GM12878 (cell line): ENCODE data around the gene TNFAIP8L2. TPM values are rescaled to one million over a fixed set of nuclear protein-coding genes. Genes with fewer than 3 reads are reported as not detected.

Experiments used
- ATAC-seq: fragments of 200-7000 bp; cut with Tn5 transposase; 3 replicates; pipeline ENCODE4 v1.9.1; 2020; ENCODE audit warnings: mild to moderate bottlenecking, moderate library complexity
- BruUV-seq: library from RNA; stranded (reverse); fragments of 400-500 nt; replicated peaks from 2 replicates; lab custom pipeline; 2021; lab: Mats Ljungman, UMichigan
- CTCF ChIA-PET: fragments of 300-600 bp; sonication (Branson Sonifier 250); formaldehyde crosslinking; extraction: SDS; loops from one replicate; lab custom pipeline; 2021; ENCODE audit warnings: inconsistent platforms; lab: Yijun Ruan, JAX
- POLR2A ChIA-PET: fragments of 350-600 bp; formaldehyde crosslinking; extraction: SDS; loops from one replicate; lab custom pipeline; 2021; ENCODE audit warnings: inconsistent platforms; lab: Charles Lee
- RAD21 ChIA-PET: fragments of 300-600 bp; sonication (Branson Sonifier 250); formaldehyde crosslinking; loops from one replicate; lab custom pipeline; 2023; ENCODE audit warnings: antibody characterized with exemption; ENCODE audit not compliant: unreplicated experiment; lab: Charles Lee
- SMC1A ChIA-PET: fragments of 300-600 bp; sonication (Branson Sonifier 250); formaldehyde crosslinking; loops from one replicate; lab custom pipeline; 2023; ENCODE audit not compliant: unreplicated experiment, uncharacterized antibody; lab: Charles Lee
- DNase-seq: peaks from one replicate; pipeline ENCODE4 v3.0.0-alpha.2; 2011; ENCODE audit warnings: low read depth, low spot score
- FAIRE-seq: peaks from 3 replicates; lab custom pipeline; 2011; peaks lifted over from hg19 to GRCh38; lab: Jason Lieb, UNC
- H2AFZ ChIP-seq: 2 replicates; pipeline ENCODE4 v1.6.0; 2011; ENCODE audit warnings: low read depth, low read length, control low read depth; ENCODE audit not compliant: control insufficient read depth
- H3K27ac ChIP-seq: 2 replicates; pipeline ENCODE4 v1.5.1; 2011; ENCODE audit warnings: control low read depth; ENCODE audit not compliant: control insufficient read depth, insufficient read depth
- H3K27me3 ChIP-seq, 2 experiments: replicated peaks in 1 of 2; 2 replicates each; pipeline versions ENCODE4 v1.6.0 to v1.6.1; 2011; ENCODE audit warnings: low read length in 1 of 2; ENCODE audit not compliant: control insufficient read depth in 2 of 2, insufficient read depth in 2 of 2
- H3K36me3 ChIP-seq, 2 experiments: 2 replicates each; pipeline ENCODE4 v1.5.1; 2011; ENCODE audit warnings: low read length in 1 of 2; ENCODE audit not compliant: control insufficient read depth in 2 of 2, insufficient read depth in 2 of 2
- H3K4me1 ChIP-seq: 2 replicates; pipeline ENCODE4 v1.6.1; 2011; ENCODE audit warnings: mild to moderate bottlenecking, low read length, moderate library complexity, mixed read lengths; ENCODE audit not compliant: control insufficient read depth, insufficient read depth
- H3K4me2 ChIP-seq: 2 replicates; pipeline ENCODE4 v1.6.0; 2011; ENCODE audit warnings: control low read depth; ENCODE audit not compliant: control insufficient read depth, insufficient read depth
- H3K4me3 ChIP-seq: fragments of 200-600 bp; sonication (generic); 2 replicates; pipeline ENCODE4 v1.5.1; 2016
- H3K79me2 ChIP-seq: 2 replicates; pipeline ENCODE4 v1.6.0; 2011; ENCODE audit warnings: low read length; ENCODE audit not compliant: control insufficient read depth, insufficient read depth
- H3K9ac ChIP-seq: 2 replicates; pipeline ENCODE4 v1.8.0; 2011; ENCODE audit warnings: low read length, control low read depth, mixed read lengths; ENCODE audit not compliant: control insufficient read depth, insufficient read depth
- H3K9me3 ChIP-seq: replicated peaks from 3 replicates; pipeline ENCODE4 v1.5.1; 2011; ENCODE audit warnings: mild to moderate bottlenecking, low read length; ENCODE audit not compliant: control insufficient read depth, insufficient read depth
- H4K20me1 ChIP-seq: 2 replicates; pipeline ENCODE4 v1.6.0; 2011; ENCODE audit not compliant: control insufficient read depth, insufficient read depth
- CBFB ChIP-seq: IDR thresholded peaks from 2 replicates; pipeline ENCODE4 v1.6.1; 2016; ENCODE audit warnings: antibody characterized with exemption, low read depth
- DPF2 ChIP-seq: fragments of 450-650 bp; IDR thresholded peaks from 2 replicates; pipeline ENCODE4 v1.6.1; 2017; ENCODE audit warnings: mild to moderate bottlenecking
- EED ChIP-seq: sonication (generic); IDR thresholded peaks from 2 replicates; pipeline ENCODE4 v1.6.1; 2016; ENCODE audit warnings: antibody characterized with exemption, low read depth
- ETV6 ChIP-seq, 2 experiments: fragments of 450-650 bp in 1 of 2; IDR thresholded peaks in 1 of 2; conservative IDR thresholded peaks in 1 of 2; 2 replicates each; pipeline ENCODE4 v1.6.1; 2014; ENCODE audit warnings: antibody characterized with exemption in 1 of 2, borderline replicate concordance in 1 of 2, low read depth in 1 of 2, mild to moderate bottlenecking in 1 of 2, moderate library complexity in 1 of 2
- GATAD2B ChIP-seq: fragments of 450-650 bp; conservative IDR thresholded peaks from 2 replicates; pipeline ENCODE4 v1.6.1; 2017; ENCODE audit warnings: low read depth, mild to moderate bottlenecking, moderate library complexity
- IKZF1 ChIP-seq: fragments of 450-650 bp; conservative IDR thresholded peaks from 2 replicates; pipeline ENCODE4 v1.6.1; 2017; ENCODE audit warnings: antibody characterized with exemption, mild to moderate bottlenecking
- IKZF2 ChIP-seq, 2 experiments: fragments of 450-650 bp; IDR thresholded peaks; 2 replicates each; pipeline ENCODE4 v1.6.1; 2017; ENCODE audit warnings: mild to moderate bottlenecking in 2 of 2, moderate library complexity in 2 of 2
- LARP7 ChIP-seq: fragments of 450-650 bp; IDR thresholded peaks from 2 replicates; pipeline ENCODE4 v1.6.1; 2017; ENCODE audit warnings: mild to moderate bottlenecking
- POLR2A ChIP-seq: IDR thresholded peaks from 2 replicates; pipeline ENCODE4 v1.6.1; 2011; ENCODE audit warnings: low read depth, mild to moderate bottlenecking, low read length
- POLR2AphosphoS5 ChIP-seq: IDR thresholded peaks from 2 replicates; pipeline ENCODE4 v1.6.1; 2011; ENCODE audit warnings: mild to moderate bottlenecking, low read length, inconsistent platforms
- RAD51 ChIP-seq: fragments of 450-650 bp; IDR thresholded peaks from 2 replicates; pipeline ENCODE4 v1.6.1; 2016; ENCODE audit warnings: moderate library complexity, mild to moderate bottlenecking, inconsistent platforms
- RBBP5 ChIP-seq: fragments of 200-600 bp; sonication (generic); conservative IDR thresholded peaks from 2 replicates; pipeline ENCODE4 v1.6.1; 2016
- RUNX3 ChIP-seq: IDR thresholded peaks from 2 replicates; pipeline ENCODE4 v1.6.1; 2012; ENCODE audit warnings: low read length, inconsistent platforms
- SP1 ChIP-seq: IDR thresholded peaks from one replicate; pipeline ENCODE4 v1.6.1; 2011; ENCODE audit warnings: low read depth, low read length
- SREBF1 ChIP-seq: IDR thresholded peaks from 2 replicates; pipeline ENCODE4 v1.6.1; 2012; ENCODE audit warnings: mild to moderate bottlenecking, low read length
- YY1 ChIP-seq: IDR thresholded peaks from 2 replicates; pipeline ENCODE4 v1.6.1; 2011; ENCODE audit warnings: low read depth, mild to moderate bottlenecking, low read length
- WGBS: methylation state at CpG from one replicate; pipeline ENCODE4 v1.1.6; 2016; ENCODE audit warnings: low lambda C conversion rate; ENCODE audit not compliant: insufficient replicate concordance, insufficient coverage; ENCODE audit errors: missing lambda C conversion rate; 5-methylcytosine and 5-hydroxymethylcytosine counted together
- in situ Hi-C: fragments of 300-500 bp; cut with MboI; formaldehyde crosslinking; loops from 9 replicates; pipeline ENCODE4 v1.14.3; 2018; ENCODE audit warnings: mixed read lengths
- intact Hi-C: fragments of 100-400 bp; cut with micrococcal nuclease; formaldehyde crosslinking; loops from one replicate; pipeline ENCODE4 v1.14.2; 2022; ENCODE audit not compliant: unreplicated experiment
- polyA plus RNA-seq, 11 experiments: library from polyadenylated mRNA; depleted of rRNA in 4 of 11; unstranded in 6 of 11; stranded (reverse) in 5 of 11; fragments of >200 nt; fragmentation: Nextera tagmentation in 4 of 11; fragmentation: Illumina TruSeq in 1 of 11; extraction: Ambion mirVana in 4 of 11; extraction: Trizol in 1 of 11; gene quantifications; 1 replicate in 1 of 11; 2 replicates in 10 of 11; pipeline versions ENCODE4 v1.2.1 to v1.2.3, GENCODE V29; 2011 to 2016; ENCODE audit warnings: inconsistent platforms in 2 of 11, missing spikeins in 2 of 11, low read depth in 1 of 11
- total RNA-seq, 4 experiments: library from RNA; depleted of rRNA in 3 of 4; stranded (reverse); fragments of >200 nt in 3 of 4; fragmentation: Illumina TruSeq in 1 of 4; extraction: Trizol in 1 of 4; gene quantifications; 2 replicates each; pipeline versions ENCODE4 v1.2.1 to v1.2.3, GENCODE V29; 2013 to 2021
- TF ChIP-seq, protein P1 (sequence below): IDR thresholded peaks from 2 replicates; pipeline ENCODE4 v1.6.1; 2012; ENCODE audit warnings: low read depth, low read length, improper control_type of control experiment
- TF ChIP-seq, protein P2 (sequence below): fragments of 450-650 bp; IDR thresholded peaks from 2 replicates; pipeline ENCODE4 v1.6.1; 2017; ENCODE audit warnings: antibody characterized with exemption, mild to moderate bottlenecking, moderate library complexity
- TF ChIP-seq, protein P3 (sequence below): fragments of 450-650 bp; IDR thresholded peaks from 2 replicates; pipeline ENCODE4 v1.6.1; 2017; ENCODE audit warnings: low read depth, mild to moderate bottlenecking, moderate library complexity

TNFAIP8L2 gene
- total and polyA plus RNA-seq, 10 of the 15 experiments (the other 5 are each of a cell fraction or from before 2014, with no cell fraction given), result 5.4 to 26.3 (median 14.2) TPM

DNA sequence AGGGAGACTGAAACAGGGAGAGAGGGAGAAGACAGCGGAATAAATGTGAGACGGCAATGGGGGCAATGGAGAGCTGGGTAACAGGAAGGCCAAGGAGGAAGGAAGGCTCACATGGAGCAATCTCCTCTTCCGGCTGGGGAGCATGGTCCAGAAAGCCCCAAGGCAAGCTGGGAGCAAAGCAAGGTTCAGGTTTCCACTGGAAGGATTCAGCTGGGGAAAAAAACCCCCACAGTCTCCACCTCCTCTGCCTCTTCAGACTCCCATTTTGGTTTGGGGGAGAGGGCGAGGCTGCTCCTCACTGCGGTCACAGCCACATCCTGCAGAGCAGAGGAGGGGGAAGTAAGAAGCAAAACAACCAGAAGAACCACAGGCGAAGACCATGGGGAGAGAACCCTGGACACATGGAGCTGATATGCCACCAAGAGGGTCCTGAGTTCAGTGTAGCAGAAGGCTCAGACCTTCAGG is 650 bp downstream of the TNFAIP8L2 start:
- WGBS, result 19% methylated on average over 6 of the region's 6 CpGs
- TF ChIP-seq YY1 (peak; percentile 60; the same call in 1 of the 2 replicates), ETV6 (conservative IDR thresholded peaks at IDR 0.05 in 1 of 2, IDR thresholded peaks at IDR 0.05 in 1 of 2; ENCODE audit: borderline replicate concordance in 1 of 2, low read depth in 1 of 2) (peak in 1 of 2 experiments; percentile 45; a peak in 2 of 4 replicates), IKZF2 (IDR thresholded peaks at IDR 0.05) (peak; percentile 76 to 78; a peak in 3 of 4 replicates), POLR2AphosphoS5 (peak; percentile 72; the same call in 1 of the 2 replicates), IKZF1 (peak; percentile 81), EED (peak; percentile 78; the same call in 1 of the 2 replicates), LARP7 (peak; percentile 49; the same call in 1 of the 2 replicates), RUNX3 (peak; percentile 97), CBFB (peak; percentile 86), GATAD2B (0 out of 2 replicates have a peak, but pooled peaks have one; percentile 9), RBBP5 (no peak), SP1 (peak; percentile 3), SREBF1 (no peak), POLR2A (0 out of 2 replicates have a peak, but pooled peaks have one; percentile 35), DPF2 (peak; percentile 60; the same call in 1 of the 2 replicates), RAD51 (no peak)
- TF ChIP-seq, protein P1, sequence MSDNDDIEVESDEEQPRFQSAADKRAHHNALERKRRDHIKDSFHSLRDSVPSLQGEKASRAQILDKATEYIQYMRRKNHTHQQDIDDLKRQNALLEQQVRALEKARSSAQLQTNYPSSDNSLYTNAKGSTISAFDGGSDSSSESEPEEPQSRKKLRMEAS, result no peak
- TF ChIP-seq, protein P2, sequence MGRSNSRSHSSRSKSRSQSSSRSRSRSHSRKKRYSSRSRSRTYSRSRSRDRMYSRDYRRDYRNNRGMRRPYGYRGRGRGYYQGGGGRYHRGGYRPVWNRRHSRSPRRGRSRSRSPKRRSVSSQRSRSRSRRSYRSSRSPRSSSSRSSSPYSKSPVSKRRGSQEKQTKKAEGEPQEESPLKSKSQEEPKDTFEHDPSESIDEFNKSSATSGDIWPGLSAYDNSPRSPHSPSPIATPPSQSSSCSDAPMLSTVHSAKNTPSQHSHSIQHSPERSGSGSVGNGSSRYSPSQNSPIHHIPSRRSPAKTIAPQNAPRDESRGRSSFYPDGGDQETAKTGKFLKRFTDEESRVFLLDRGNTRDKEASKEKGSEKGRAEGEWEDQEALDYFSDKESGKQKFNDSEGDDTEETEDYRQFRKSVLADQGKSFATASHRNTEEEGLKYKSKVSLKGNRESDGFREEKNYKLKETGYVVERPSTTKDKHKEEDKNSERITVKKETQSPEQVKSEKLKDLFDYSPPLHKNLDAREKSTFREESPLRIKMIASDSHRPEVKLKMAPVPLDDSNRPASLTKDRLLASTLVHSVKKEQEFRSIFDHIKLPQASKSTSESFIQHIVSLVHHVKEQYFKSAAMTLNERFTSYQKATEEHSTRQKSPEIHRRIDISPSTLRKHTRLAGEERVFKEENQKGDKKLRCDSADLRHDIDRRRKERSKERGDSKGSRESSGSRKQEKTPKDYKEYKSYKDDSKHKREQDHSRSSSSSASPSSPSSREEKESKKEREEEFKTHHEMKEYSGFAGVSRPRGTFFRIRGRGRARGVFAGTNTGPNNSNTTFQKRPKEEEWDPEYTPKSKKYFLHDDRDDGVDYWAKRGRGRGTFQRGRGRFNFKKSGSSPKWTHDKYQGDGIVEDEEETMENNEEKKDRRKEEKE, result no peak
- TF ChIP-seq, protein P3, sequence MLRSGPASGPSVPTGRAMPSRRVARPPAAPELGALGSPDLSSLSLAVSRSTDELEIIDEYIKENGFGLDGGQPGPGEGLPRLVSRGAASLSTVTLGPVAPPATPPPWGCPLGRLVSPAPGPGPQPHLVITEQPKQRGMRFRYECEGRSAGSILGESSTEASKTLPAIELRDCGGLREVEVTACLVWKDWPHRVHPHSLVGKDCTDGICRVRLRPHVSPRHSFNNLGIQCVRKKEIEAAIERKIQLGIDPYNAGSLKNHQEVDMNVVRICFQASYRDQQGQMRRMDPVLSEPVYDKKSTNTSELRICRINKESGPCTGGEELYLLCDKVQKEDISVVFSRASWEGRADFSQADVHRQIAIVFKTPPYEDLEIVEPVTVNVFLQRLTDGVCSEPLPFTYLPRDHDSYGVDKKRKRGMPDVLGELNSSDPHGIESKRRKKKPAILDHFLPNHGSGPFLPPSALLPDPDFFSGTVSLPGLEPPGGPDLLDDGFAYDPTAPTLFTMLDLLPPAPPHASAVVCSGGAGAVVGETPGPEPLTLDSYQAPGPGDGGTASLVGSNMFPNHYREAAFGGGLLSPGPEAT, result peak; percentile 67

More for the DNA sequence above, 650 bp downstream of the TNFAIP8L2 start:
- POLR2A ChIA-PET, result interaction anchor here (0.6 to 2.3 kb wide), 10 partner anchors 9 to 170 kb away, joined by 3 to 19 read pairs (median 5); partner anchors contain the start of genes LYSMD1, MINDY1, PI4KB and SCNM1
- Histone ChIP-seq H3K9me3 (no peaks in the 10 kb centered on the region), H3K9ac (peak overlapping the region; percentile 81), H3K36me3 (peaks cover 5 to 6% of the 10 kb centered on the region in 2 experiments), H2AFZ (peak overlapping the region; percentile 75), H3K4me1 (peaks cover 30% of the 10 kb centered on the region), H3K79me2 (peaks cover 20% of the 10 kb centered on the region), H4K20me1 (no peaks in the 10 kb centered on the region), H3K27ac (peak overlapping the region; percentile 81), H3K27me3 (no peaks in the 10 kb centered on the region), H3K4me2 (peak overlapping the region; percentile 81), H3K4me3 (peak overlapping the region; percentile 85)
- DNase-seq (no peak), ATAC-seq (peak; percentile 68), FAIRE-seq (no peak)
- SMC1A ChIA-PET, result interaction anchor here (0.7 to 11.1 kb wide), 24 partner anchors 8 to 184 kb away, joined by 3 to 282 read pairs (median 4); partner anchors contain the start of genes CDC42SE1, LYSMD1, MINDY1 and PSMD4
- in situ Hi-C loops, result loop anchor here (5.0 kb wide), 2 partner anchors 60 to 135 kb away; no protein-coding TSS in a partner anchor
- CTCF ChIA-PET, result interaction anchor here (0.6 to 8.4 kb wide), 45 partner anchors 9 to 683 kb away, joined by 3 to 353 read pairs (median 4); partner anchors contain the start of genes C2CD4D, GABPB2, LYSMD1 and MINDY1
- RAD21 ChIA-PET, result interaction anchor here (0.5 to 8.7 kb wide), 23 partner anchors 9 to 420 kb away, joined by 3 to 198 read pairs (median 8); partner anchors contain the start of genes C1orf56, CDC42SE1, GABPB2 and LYSMD1
- intact Hi-C loops, result loop anchor here (2.0 kb wide), 1 partner anchor 94 kb away; no protein-coding TSS in a partner anchor
- BruUV-seq, result no TSS peak
